Esophagus muscularis mucosa (tissue), 4 donors: ENCODE data around the gene MTHFD2. TPM values are rescaled to one million over a fixed set of nuclear protein-coding genes. Genes with fewer than 3 reads are reported as not detected.
A peak's percentile ranks its signal among the peaks of the same experiment; 100 is the strongest.

Experiments used
- DNase-seq: peaks from one replicate; pipeline ENCODE4 v3.0.0-alpha.2; 2017; ENCODE audit errors: extremely low spot score
- H3K27ac ChIP-seq, 4 donors: fragments of 200-600 bp; sonication (generic); replicated peaks in 1 of 4; 1 replicate in 3 of 4; 2 replicates in 1 of 4; pipeline ENCODE4 v1.5.1; 2016 to 2019; ENCODE audit warnings: mild to moderate bottlenecking in 1 of 4
- H3K27me3 ChIP-seq, 4 donors: fragments of 200-600 bp; sonication (generic); one replicate each; pipeline versions ENCODE4 v1.5.1 to v1.6.0; 2016 to 2019
- H3K36me3 ChIP-seq, 4 donors: fragments of 200-600 bp; sonication (generic); one replicate each; pipeline ENCODE4 v1.5.1; 2016 to 2019
- H3K4me1 ChIP-seq, 4 donors: fragments of 200-600 bp; sonication (generic); one replicate each; pipeline ENCODE4 v1.5.1; 2016 to 2019
- H3K4me3 ChIP-seq, 4 donors: fragments of 200-600 bp; sonication (generic); 1 replicate in 2 of 4; 2 replicates in 2 of 4; pipeline ENCODE4 v1.5.1; 2016 to 2019; ENCODE audit warnings: mild to moderate bottlenecking in 4 of 4, moderate library complexity in 1 of 4
- H3K9me3 ChIP-seq, 4 donors: fragments of 200-600 bp; sonication (generic); 1 replicate in 3 of 4; 2 replicates in 1 of 4; pipeline ENCODE4 v1.5.1; 2016 to 2019
- CTCF ChIP-seq, 3 experiments: fragments of 200-600 bp in 2 of 3; fragments of 450-650 bp in 1 of 3; sonication (generic) in 2 of 3; IDR thresholded peaks; one replicate each; pipeline ENCODE4 v1.5.1; 2017 to 2019; ENCODE audit warnings: antibody characterized with exemption in 3 of 3, mild to moderate bottlenecking in 2 of 3, moderate library complexity in 1 of 3
- EP300 ChIP-seq: sonication (generic); formaldehyde crosslinking; IDR thresholded peaks from one replicate; pipeline ENCODE4 v1.6.1; 2017; ENCODE audit warnings: antibody characterized with exemption
- POLR2A ChIP-seq: fragments of 450-650 bp; IDR thresholded peaks from one replicate; pipeline ENCODE4 v1.6.1; 2017; ENCODE audit warnings: antibody characterized with exemption, moderate library complexity, mild to moderate bottlenecking, low read depth
- POLR2AphosphoS5 ChIP-seq, 2 donors: sonication (generic); formaldehyde crosslinking; IDR thresholded peaks; one replicate each; pipeline ENCODE4 v1.6.1; 2017; ENCODE audit warnings: antibody characterized with exemption in 2 of 2
- WGBS: methylation state at CpG from one replicate; pipeline ENCODE4 v1.1.5; 2018; 5-methylcytosine and 5-hydroxymethylcytosine counted together
- intact Hi-C: fragments of 100-400 bp; cut with DNase I; formaldehyde crosslinking; loops from one replicate; pipeline ENCODE4 v1.15.1; 2023
- total RNA-seq, 4 donors: library from RNA; depleted of rRNA; stranded (reverse); fragments of >200 nt; gene quantifications; one replicate each; pipeline versions ENCODE4 v1.1.0 to v1.2.1, GENCODE V29; 2016

MTHFD2 gene
- total RNA-seq, 4 donors from 2014 or later: 22.0 to 80.8 (median 43.5) TPM

GRCh38 chr2:74259733-74260132 lies 61.3 kb downstream of the MTHFD2 start:
- intact Hi-C loops: loop anchor here (10.0 kb wide), 1 partner anchor 135 kb away; no protein-coding TSS in a partner anchor

GRCh38 chr2:74260495-74260894 lies 62.1 kb downstream of the MTHFD2 start:
- Histone ChIP-seq H3K4me1 (no peaks in the 10 kb centered on the region), H3K4me3 (no peak overlapping the region), H3K36me3 (peaks cover 0 to 30% (median 8%) of the 10 kb centered on the region in 4 donors), H3K27me3 (no peaks in the 10 kb centered on the region), H3K9me3 (no peaks in the 10 kb centered on the region), H3K27ac (no peak overlapping the region)
- no peak for TF ChIP-seq CTCF (IDR thresholded peaks at IDR 0.05)
- TF ChIP-seq POLR2A: no peak
- no peak for TF ChIP-seq EP300
- TF ChIP-seq POLR2AphosphoS5 (IDR thresholded peaks at IDR 0.05): no peak
- no peak for DNase-seq
- 66% methylated on average over 2 of the region's 2 CpGs for WGBS
- intact Hi-C loops: no loop called here

More at GRCh38 chr2:74259733-74260132, 61.3 kb downstream of the MTHFD2 start:
- no peak overlapping the region for H3K27ac ChIP-seq
- no peak for DNase-seq
- peaks cover 0 to 32% (median 5%) of the 10 kb centered on the region in 4 donors for H3K36me3 ChIP-seq
- H3K4me3 ChIP-seq: no peak overlapping the region
- H3K9me3 ChIP-seq: no peaks in the 10 kb centered on the region
- TF ChIP-seq CTCF (IDR thresholded peaks at IDR 0.05) (no peak), POLR2A (no peak), EP300 (no peak), POLR2AphosphoS5 (IDR thresholded peaks at IDR 0.05) (no peak)
- 78% methylated on average over 4 of the region's 4 CpGs for WGBS
- no peaks in the 10 kb centered on the region for H3K27me3 ChIP-seq
- H3K4me1 ChIP-seq: no peaks in the 10 kb centered on the region

- 61% methylated on average over 6 of the region's 6 CpGs for WGBS
- H3K9me3 ChIP-seq: no peaks in the 10 kb centered on the region
- intact Hi-C loops: no loop called here
- H3K4me1 ChIP-seq: no peaks in the 10 kb centered on the region
- no peak for TF ChIP-seq POLR2A
- TF ChIP-seq CTCF (IDR thresholded peaks at IDR 0.05): peak; percentile 19 to 31 (median 29)
- peaks cover 0 to 27% (median 6%) of the 10 kb centered on the region in 4 donors for H3K36me3 ChIP-seq
- H3K4me3 ChIP-seq: no peak overlapping the region
- no peak for DNase-seq
- no peak overlapping the region for H3K27ac ChIP-seq
- no peaks in the 10 kb centered on the region for H3K27me3 ChIP-seq
Measured at GRCh38 chr2:74261204-74261864, 62.9 kb downstream of the MTHFD2 start.

GRCh38 chr2:74262681-74263080 lies 64.3 kb downstream of the MTHFD2 start:
- 93% methylated on average over 6 of the region's 6 CpGs for WGBS
- intact Hi-C loops: no loop called here
- TF ChIP-seq EP300 (no peak), POLR2AphosphoS5 (IDR thresholded peaks at IDR 0.05) (no peak), POLR2A (no peak), CTCF (IDR thresholded peaks at IDR 0.05) (no peak)
- H3K27me3 ChIP-seq: no peaks in the 10 kb centered on the region
- no peaks in the 10 kb centered on the region for H3K9me3 ChIP-seq
- no peak overlapping the region for H3K27ac ChIP-seq
- no peak for DNase-seq
- H3K4me1 ChIP-seq: no peaks in the 10 kb centered on the region
- H3K4me3 ChIP-seq: no peak overlapping the region
- peaks cover 0 to 27% (median 6%) of the 10 kb centered on the region in 4 donors for H3K36me3 ChIP-seq

GRCh38 chr2:74264281-74264680 lies 65.9 kb downstream of the MTHFD2 start:
- no peak for TF ChIP-seq CTCF (IDR thresholded peaks at IDR 0.05)
- TF ChIP-seq POLR2AphosphoS5 (IDR thresholded peaks at IDR 0.05): no peak
- TF ChIP-seq POLR2A: no peak
- TF ChIP-seq EP300: no peak
- H3K4me3 ChIP-seq: no peak overlapping the region
- H3K27me3 ChIP-seq: no peaks in the 10 kb centered on the region
- WGBS: 25% methylated on average over 1 of the region's 1 CpG
- H3K27ac ChIP-seq: no peak overlapping the region
- intact Hi-C loops: no loop called here
- H3K36me3 ChIP-seq: peaks cover 0 to 17% (median 5%) of the 10 kb centered on the region in 4 donors
- DNase-seq: no peak
- no peaks in the 10 kb centered on the region for H3K9me3 ChIP-seq
- H3K4me1 ChIP-seq: no peaks in the 10 kb centered on the region
